Measurements from ENCODE around the gene PLIN3. TPM values are rescaled to one million over a fixed set of nuclear protein-coding genes. Genes with fewer than 3 reads are reported as not detected.
A peak's percentile ranks its signal among the peaks of the same experiment; 100 is the strongest.
"Not testable (repeated sequence)": the region's sequence is repeated elsewhere in the genome, so short reads cannot be mapped to it uniquely, and the experiment has no call there.

Gene PLIN3
- total RNA-seq, 2 experiments from 2014 or later, result 26.9 to 27.5 TPM

- ChIA-PET CTCF (no interaction called here), POLR2A (no interaction called here)
- Mint-ChIP-seq H3K4me1 (no peaks in the 10 kb centered on the region), H3K36me3 (ENCODE audit: low read depth) (no peaks in the 10 kb centered on the region), H3K27ac (no peak overlapping the region), H3K27me3 (no peaks in the 10 kb centered on the region), H3K9me3 (ENCODE audit: low read depth) (no peaks in the 10 kb centered on the region), H3K4me3 (no peak overlapping the region)
- intact Hi-C loops (cut with DNase I, micrococcal nuclease), result no loop called here
- DNase-seq, result no peak
- no peak for ATAC-seq
These were observed 23.6 kb upstream of the PLIN3 start for GRCh38 chr19:4891066-4891465.

GRCh38 chr19:4889034-4889815, 21.8 kb upstream of the PLIN3 start:
- no peak overlapping the region for H3K27ac Mint-ChIP-seq
- H3K4me1 Mint-ChIP-seq, result no peaks in the 10 kb centered on the region
- DNase-seq (no peak), ATAC-seq (no peak)
- CTCF ChIA-PET, result no interaction called here
- no peak overlapping the region for H3K4me3 Mint-ChIP-seq
- no peaks in the 10 kb centered on the region for H3K27me3 Mint-ChIP-seq
- intact Hi-C loops (cut with DNase I, micrococcal nuclease), result no loop called here
- H3K36me3 Mint-ChIP-seq (ENCODE audit: low read depth), result no peaks in the 10 kb centered on the region
- no peaks in the 10 kb centered on the region for H3K9me3 Mint-ChIP-seq (ENCODE audit: low read depth)
- POLR2A ChIA-PET, result no interaction called here

- H3K27me3 Mint-ChIP-seq; H3K9me3 Mint-ChIP-seq (ENCODE audit: low read depth); H3K27ac Mint-ChIP-seq; ATAC-seq; POLR2A ChIA-PET; CTCF ChIA-PET; intact Hi-C loops (cut with DNase I, micrococcal nuclease); H3K4me3 Mint-ChIP-seq; DNase-seq; H3K36me3 Mint-ChIP-seq (ENCODE audit: low read depth); H3K4me1 Mint-ChIP-seq: not testable (repeated sequence)
These were observed 20.3 kb upstream of the PLIN3 start for GRCh38 chr19:4887803-4888202.

GRCh38 chr19:4884993-4885392, 17.5 kb upstream of the PLIN3 start:
- H3K4me1 Mint-ChIP-seq; POLR2A ChIA-PET; H3K9me3 Mint-ChIP-seq (ENCODE audit: low read depth); H3K4me3 Mint-ChIP-seq; H3K36me3 Mint-ChIP-seq (ENCODE audit: low read depth); H3K27ac Mint-ChIP-seq; intact Hi-C loops (cut with DNase I, micrococcal nuclease); ATAC-seq; H3K27me3 Mint-ChIP-seq; CTCF ChIA-PET; DNase-seq: not testable (repeated sequence)

GRCh38 chr19:4882874-4883273, 15.4 kb upstream of the PLIN3 start:
- H3K4me1 Mint-ChIP-seq; H3K27me3 Mint-ChIP-seq; H3K9me3 Mint-ChIP-seq (ENCODE audit: low read depth); POLR2A ChIA-PET; DNase-seq; H3K4me3 Mint-ChIP-seq; H3K27ac Mint-ChIP-seq; intact Hi-C loops (cut with DNase I, micrococcal nuclease); H3K36me3 Mint-ChIP-seq (ENCODE audit: low read depth); ATAC-seq: not testable (repeated sequence)
- CTCF ChIA-PET, result interaction anchor here (1.1 kb wide), 1 partner anchor 10 kb away, joined by 5 read pairs; no protein-coding TSS in a partner anchor

- Mint-ChIP-seq H3K4me1 (peaks cover 6% of the 10 kb centered on the region), H3K27me3 (no peaks in the 10 kb centered on the region), H3K36me3 (ENCODE audit: low read depth) (no peaks in the 10 kb centered on the region), H3K9me3 (ENCODE audit: low read depth) (no peaks in the 10 kb centered on the region), H3K4me3 (no peak overlapping the region), H3K27ac (no peak overlapping the region)
- intact Hi-C loops (cut with DNase I, micrococcal nuclease), result no loop called here
- DNase-seq (no peak), ATAC-seq (no peak)
- CTCF ChIA-PET, result interaction anchor here (1.0 kb wide), 1 partner anchor 9 kb away, joined by 3 read pairs; no protein-coding TSS in a partner anchor
- POLR2A ChIA-PET, result no interaction called here
These were observed 11.6 kb upstream of the PLIN3 start for GRCh38 chr19:4879041-4879440.

- peaks cover 6% of the 10 kb centered on the region for H3K4me1 Mint-ChIP-seq
- no peaks in the 10 kb centered on the region for H3K27me3 Mint-ChIP-seq
- ChIA-PET POLR2A (interaction anchor here (0.6 to 1.1 kb wide), 2 partner anchors 33 to 356 kb away, joined by 3 to 5 read pairs; no protein-coding TSS in a partner anchor), CTCF (interaction anchor here (1.0 kb wide), 1 partner anchor 8 kb away, joined by 3 read pairs; no protein-coding TSS in a partner anchor)
- no peaks in the 10 kb centered on the region for H3K36me3 Mint-ChIP-seq (ENCODE audit: low read depth)
- no peak overlapping the region for H3K27ac Mint-ChIP-seq
- intact Hi-C loops (cut with DNase I, micrococcal nuclease), result no loop called here
- ATAC-seq (peak; percentile 36), DNase-seq (peak; percentile 28)
- H3K9me3 Mint-ChIP-seq (ENCODE audit: low read depth), result no peaks in the 10 kb centered on the region
- no peak overlapping the region for H3K4me3 Mint-ChIP-seq
These were observed 11.1 kb upstream of the PLIN3 start for GRCh38 chr19:4878491-4878968.

- POLR2A ChIA-PET, result interaction anchor here (0.5 to 1.1 kb wide), 3 partner anchors 34 to 357 kb away, joined by 3 to 5 read pairs (median 3); no protein-coding TSS in a partner anchor
- H3K4me1 Mint-ChIP-seq, result peaks cover 6% of the 10 kb centered on the region
These were observed 10.5 kb upstream of the PLIN3 start for GRCh38 chr19:4877753-4878490.

GRCh38 chr19:4873930-4874329, 6.5 kb upstream of the PLIN3 start:
- Mint-ChIP-seq H3K27ac (no peak overlapping the region), H3K4me1 (peaks cover 16% of the 10 kb centered on the region), H3K4me3 (no peak overlapping the region), H3K9me3 (ENCODE audit: low read depth) (no peaks in the 10 kb centered on the region), H3K36me3 (ENCODE audit: low read depth) (no peaks in the 10 kb centered on the region), H3K27me3 (peaks cover 2% of the 10 kb centered on the region)
- DNase-seq, result no peak
- ChIA-PET CTCF (interaction anchor here (0.6 to 6.6 kb wide), 6 partner anchors 8 to 159 kb away, joined by 3 to 52 read pairs (median 6); no protein-coding TSS in a partner anchor), POLR2A (interaction anchor here (1.1 kb wide), 1 partner anchor 37 kb away, joined by 4 read pairs; no protein-coding TSS in a partner anchor)
- intact Hi-C loops (cut with DNase I, micrococcal nuclease), result no loop called here
- ATAC-seq, result no peak

More at GRCh38 chr19:4877753-4878490, 10.5 kb upstream of the PLIN3 start:
- intact Hi-C loops (cut with DNase I, micrococcal nuclease), result no loop called here
- CTCF ChIA-PET, result no interaction called here
- no peak overlapping the region for H3K4me3 Mint-ChIP-seq
- no peak for ATAC-seq
- DNase-seq, result no peak
- H3K36me3 Mint-ChIP-seq (ENCODE audit: low read depth), result no peaks in the 10 kb centered on the region
- H3K9me3 Mint-ChIP-seq (ENCODE audit: low read depth), result no peaks in the 10 kb centered on the region
- no peak overlapping the region for H3K27ac Mint-ChIP-seq
- no peaks in the 10 kb centered on the region for H3K27me3 Mint-ChIP-seq

GRCh38 chr19:4871711-4872110, 4.2 kb upstream of the PLIN3 start:
- intact Hi-C loops (cut with DNase I, micrococcal nuclease), result loop anchor here (1.0 kb wide), 2 partner anchors 40 to 160 kb away; no protein-coding TSS in a partner anchor
- no peaks in the 10 kb centered on the region for H3K36me3 Mint-ChIP-seq (ENCODE audit: low read depth)
- ChIA-PET CTCF (interaction anchor here (0.6 to 6.6 kb wide), 9 partner anchors 33 to 415 kb away, joined by 3 to 52 read pairs (median 4); no protein-coding TSS in a partner anchor), POLR2A (no interaction called here)
- H3K4me1 Mint-ChIP-seq, result peaks cover 12% of the 10 kb centered on the region
- no peak overlapping the region for H3K4me3 Mint-ChIP-seq
- H3K27ac Mint-ChIP-seq, result no peak overlapping the region
- peaks cover 2% of the 10 kb centered on the region for H3K27me3 Mint-ChIP-seq
- no peak for ATAC-seq
- H3K9me3 Mint-ChIP-seq (ENCODE audit: low read depth), result no peaks in the 10 kb centered on the region
- no peak for DNase-seq

GRCh38 chr19:4870025-4870700, 2.7 kb upstream of the PLIN3 start:
- no peaks in the 10 kb centered on the region for H3K36me3 Mint-ChIP-seq (ENCODE audit: low read depth)
- ATAC-seq (peak; percentile 31), DNase-seq (peak; percentile 59)
- peaks cover 17% of the 10 kb centered on the region for H3K4me1 Mint-ChIP-seq
- no peak overlapping the region for H3K4me3 Mint-ChIP-seq
- no peak overlapping the region for H3K27ac Mint-ChIP-seq
- peaks cover 2% of the 10 kb centered on the region for H3K27me3 Mint-ChIP-seq
- no peaks in the 10 kb centered on the region for H3K9me3 Mint-ChIP-seq (ENCODE audit: low read depth)
- intact Hi-C loops (cut with DNase I, micrococcal nuclease), result no loop called here
- ChIA-PET POLR2A (no interaction called here), CTCF (interaction anchor here (0.9 to 6.6 kb wide), 5 partner anchors 9 to 160 kb away, joined by 3 to 52 read pairs (median 10); no protein-coding TSS in a partner anchor)
